ENCODE results near the gene PPP1R16B.

PPP1R16B gene

DNA sequence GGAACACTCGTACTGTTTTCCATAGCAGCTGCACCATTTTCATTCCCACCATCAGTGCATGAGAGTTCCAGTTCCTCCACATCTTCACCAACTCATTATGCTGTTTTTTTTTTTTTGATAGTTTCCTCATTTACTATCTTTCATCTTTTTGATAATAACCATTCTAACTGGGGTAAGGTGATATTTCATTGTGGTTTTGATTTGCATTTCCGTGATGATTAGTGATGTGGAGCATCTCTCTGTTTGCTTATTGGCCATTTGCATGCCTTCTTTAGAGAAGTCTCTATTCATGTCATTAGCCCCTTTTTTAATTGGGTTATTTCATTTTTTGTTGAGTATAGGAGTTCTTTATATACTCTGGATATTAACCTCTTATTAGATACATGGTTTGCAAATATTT lies 31.3 kb upstream of the PPP1R16B start:
- DNase-seq (ENCODE audit: low spot score): no peak
- TF ChIP-seq, protein P1, sequence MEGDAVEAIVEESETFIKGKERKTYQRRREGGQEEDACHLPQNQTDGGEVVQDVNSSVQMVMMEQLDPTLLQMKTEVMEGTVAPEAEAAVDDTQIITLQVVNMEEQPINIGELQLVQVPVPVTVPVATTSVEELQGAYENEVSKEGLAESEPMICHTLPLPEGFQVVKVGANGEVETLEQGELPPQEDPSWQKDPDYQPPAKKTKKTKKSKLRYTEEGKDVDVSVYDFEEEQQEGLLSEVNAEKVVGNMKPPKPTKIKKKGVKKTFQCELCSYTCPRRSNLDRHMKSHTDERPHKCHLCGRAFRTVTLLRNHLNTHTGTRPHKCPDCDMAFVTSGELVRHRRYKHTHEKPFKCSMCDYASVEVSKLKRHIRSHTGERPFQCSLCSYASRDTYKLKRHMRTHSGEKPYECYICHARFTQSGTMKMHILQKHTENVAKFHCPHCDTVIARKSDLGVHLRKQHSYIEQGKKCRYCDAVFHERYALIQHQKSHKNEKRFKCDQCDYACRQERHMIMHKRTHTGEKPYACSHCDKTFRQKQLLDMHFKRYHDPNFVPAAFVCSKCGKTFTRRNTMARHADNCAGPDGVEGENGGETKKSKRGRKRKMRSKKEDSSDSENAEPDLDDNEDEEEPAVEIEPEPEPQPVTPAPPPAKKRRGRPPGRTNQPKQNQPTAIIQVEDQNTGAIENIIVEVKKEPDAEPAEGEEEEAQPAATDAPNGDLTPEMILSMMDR (IDR thresholded peaks at IDR 0.05; ENCODE audit: borderline replicate concordance, control extremely low read depth, extremely low read depth, insufficient read depth, missing control alignments): no peak
- in situ Hi-C loops (cut with MboI; ENCODE audit: low sequenced_read_pairs, unreplicated experiment): no loop called here

DNA sequence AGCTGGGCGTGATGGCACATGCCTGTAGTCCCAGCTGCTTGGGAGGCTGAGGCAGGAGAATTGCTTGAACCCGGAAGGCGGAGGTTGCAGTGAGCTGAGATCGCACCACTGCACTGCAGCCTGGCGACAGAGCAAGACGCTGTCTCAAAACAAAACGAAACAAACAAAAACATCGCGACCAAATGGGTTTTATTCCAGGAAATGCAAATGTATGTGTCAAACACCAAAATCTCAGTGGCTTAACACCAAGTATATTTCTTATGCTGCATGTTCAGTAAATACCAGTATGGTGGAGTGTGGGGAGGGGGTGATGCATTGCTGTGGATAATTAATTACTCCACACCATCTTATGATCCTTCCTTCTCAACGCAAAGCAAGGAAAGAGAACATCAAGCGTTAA lies 29.1 kb upstream of the PPP1R16B start:
- TF ChIP-seq, protein P1 (IDR thresholded peaks at IDR 0.05; ENCODE audit: borderline replicate concordance, control extremely low read depth, extremely low read depth, insufficient read depth, missing control alignments): no peak
- in situ Hi-C loops (cut with MboI; ENCODE audit: low sequenced_read_pairs, unreplicated experiment): no loop called here

DNA sequence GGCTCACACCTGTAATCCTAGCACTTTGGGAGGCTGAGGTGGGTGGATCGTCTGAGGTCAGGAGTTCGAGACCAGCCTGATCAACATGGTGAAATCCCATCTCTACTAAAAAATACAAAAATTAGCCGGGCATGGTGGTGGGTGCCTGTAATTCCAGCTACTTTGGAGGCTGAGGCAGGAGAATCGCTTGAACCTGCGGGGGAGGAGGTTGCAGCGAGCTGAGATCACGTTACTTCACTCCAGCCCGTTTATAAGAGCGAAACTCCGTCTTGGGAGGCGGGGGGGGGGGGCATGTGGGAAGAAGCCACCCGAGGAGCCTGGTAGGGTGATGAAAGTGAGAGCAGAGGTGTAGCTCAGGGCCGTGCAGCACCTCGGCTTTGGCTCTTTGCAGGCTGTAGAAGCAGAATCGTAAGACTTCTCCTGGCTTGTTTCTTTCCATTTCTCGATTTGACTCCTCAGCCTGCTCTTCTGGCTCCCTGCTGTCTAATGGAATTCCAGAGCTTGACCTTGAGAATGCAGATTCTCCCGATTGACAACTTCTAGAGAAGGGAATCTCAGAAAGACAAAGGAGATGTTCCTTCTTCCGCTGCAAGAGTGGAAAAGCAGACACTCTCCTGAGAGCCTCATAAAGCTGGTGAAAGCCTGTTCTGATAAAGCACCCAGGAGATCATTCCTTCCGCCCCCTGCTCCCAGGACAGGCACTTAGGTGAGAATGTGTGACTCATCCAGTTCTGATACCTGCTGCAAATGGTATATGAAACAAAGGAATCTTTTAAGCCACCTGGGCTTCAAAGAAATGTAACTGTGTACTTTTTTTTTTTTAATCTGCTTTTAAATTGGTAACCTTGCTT lies 26.0 kb upstream of the PPP1R16B start:
- TF ChIP-seq, protein P1 (IDR thresholded peaks at IDR 0.05; ENCODE audit: borderline replicate concordance, control extremely low read depth, extremely low read depth, insufficient read depth, missing control alignments): no peak
- no peak for DNase-seq (ENCODE audit: low spot score)
- in situ Hi-C loops (cut with MboI; ENCODE audit: low sequenced_read_pairs, unreplicated experiment): no loop called here

More for the DNA sequence above, 29.1 kb upstream of the PPP1R16B start:
- DNase-seq (ENCODE audit: low spot score): no peak

DNA sequence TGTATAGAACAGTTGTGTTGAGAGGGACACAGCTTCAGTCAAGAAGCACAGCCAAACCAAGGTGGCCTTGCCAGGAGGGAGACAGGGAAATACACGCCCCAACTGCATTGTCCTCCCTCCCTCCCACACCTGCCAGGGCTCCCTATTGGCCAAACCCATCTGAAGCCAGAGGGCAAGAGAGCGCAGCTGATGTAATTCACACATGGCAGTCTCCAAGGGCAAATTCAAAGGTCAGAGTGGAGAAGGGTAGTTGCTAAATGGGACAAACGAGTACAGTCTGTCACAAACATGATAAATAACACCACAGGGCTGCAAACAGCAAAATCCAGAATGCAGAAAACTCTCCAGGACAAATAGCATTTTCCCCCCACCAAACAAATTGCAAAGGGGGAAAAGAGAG lies 23.2 kb upstream of the PPP1R16B start:
- TF ChIP-seq, protein P1 (IDR thresholded peaks at IDR 0.05; ENCODE audit: borderline replicate concordance, control extremely low read depth, extremely low read depth, insufficient read depth, missing control alignments): no peak
- in situ Hi-C loops (cut with MboI; ENCODE audit: low sequenced_read_pairs, unreplicated experiment): no loop called here
- DNase-seq (ENCODE audit: low spot score): no peak

DNA sequence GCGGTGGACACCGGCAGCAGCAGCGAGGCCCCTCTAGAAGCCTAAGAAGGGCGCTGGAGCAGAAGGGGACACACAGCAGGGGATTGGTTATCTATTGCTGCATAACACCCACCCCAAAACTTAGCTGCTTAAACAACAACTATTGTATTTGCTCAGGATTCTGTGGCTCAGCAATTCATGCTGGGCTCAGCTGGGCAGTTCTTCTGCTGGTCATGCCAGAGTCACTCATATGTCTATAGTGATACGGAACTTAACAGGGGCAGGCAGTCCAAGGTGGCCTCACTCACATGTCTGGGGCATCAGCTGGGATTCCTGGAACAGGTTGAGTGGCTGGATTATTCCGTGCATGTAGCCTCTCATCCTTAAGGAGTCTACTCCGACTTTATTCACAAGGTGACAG lies 17.6 kb upstream of the PPP1R16B start:
- TF ChIP-seq, protein P1 (IDR thresholded peaks at IDR 0.05; ENCODE audit: borderline replicate concordance, control extremely low read depth, extremely low read depth, insufficient read depth, missing control alignments): no peak
- in situ Hi-C loops (cut with MboI; ENCODE audit: low sequenced_read_pairs, unreplicated experiment): no loop called here

DNA sequence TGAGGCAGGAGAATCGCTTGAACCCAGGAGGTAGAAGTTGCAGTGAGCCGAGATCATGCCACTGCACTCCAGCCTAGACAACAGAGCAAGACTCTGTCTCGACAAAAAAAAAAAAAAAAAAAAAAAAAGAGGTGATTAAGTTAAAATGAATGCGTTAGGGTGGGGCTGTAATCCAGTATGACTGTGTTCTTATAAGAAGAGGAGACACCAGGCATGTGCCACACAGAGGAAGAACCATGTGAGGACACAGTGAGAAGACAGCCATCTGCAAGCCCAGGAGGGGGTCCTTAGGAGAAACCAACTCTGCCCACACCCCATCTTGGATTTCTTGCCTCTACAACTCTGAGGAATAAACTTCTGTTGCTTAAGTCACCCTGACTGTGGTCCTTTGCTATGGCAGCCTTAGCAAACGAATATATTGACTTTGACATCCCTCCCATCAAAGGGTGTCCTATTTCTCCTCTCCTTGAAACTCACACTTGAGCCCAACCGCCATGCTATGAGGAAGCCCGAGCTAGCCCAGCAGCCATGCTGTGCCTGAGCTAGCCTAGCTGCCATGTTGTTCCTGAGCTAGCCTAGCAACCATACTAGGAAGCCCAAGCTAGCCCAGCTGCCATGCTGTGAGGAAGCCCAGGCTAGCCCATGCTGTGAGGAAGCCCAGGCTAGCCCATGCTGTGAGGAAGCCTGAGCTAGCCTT lies 15.8 kb upstream of the PPP1R16B start:
- in situ Hi-C loops (cut with MboI; ENCODE audit: low sequenced_read_pairs, unreplicated experiment): no loop called here
- TF ChIP-seq, protein P1 (IDR thresholded peaks at IDR 0.05; ENCODE audit: borderline replicate concordance, control extremely low read depth, extremely low read depth, insufficient read depth, missing control alignments): no peak
- DNase-seq (ENCODE audit: low spot score): no peak

More for the DNA sequence above, 17.6 kb upstream of the PPP1R16B start:
- no peak for DNase-seq (ENCODE audit: low spot score)
